ENCODE results near the gene PTPRT. TPM values are rescaled to one million over a fixed set of nuclear protein-coding genes. Genes with fewer than 3 reads are reported as not detected.

Gene PTPRT
- total RNA-seq, 1 experiment from 2014 or later, result 44.5 TPM

- peak overlapping the region; percentile 70 for H3K9ac ChIP-seq (ENCODE audit: low read length)
- H3K4me1 ChIP-seq (ENCODE audit: low read length), result peaks cover 97% of the 10 kb centered on the region
- no peaks in the 10 kb centered on the region for H4K20me1 ChIP-seq (ENCODE audit: insufficient read depth, low read depth, low read length)
- no peaks in the 10 kb centered on the region for H3K9me3 ChIP-seq (ENCODE audit: low read length)
- H3K27ac ChIP-seq (ENCODE audit: low read length), result peak overlapping the region; percentile 99
- DNase-seq, result peak; percentile 76
- H3K9me2 ChIP-seq (replicated peaks; ENCODE audit: insufficient read depth, low read length), result no peaks in the 10 kb centered on the region
- no peaks in the 10 kb centered on the region for H3K27me3 ChIP-seq (ENCODE audit: low read length)
- peak overlapping the region; percentile 16; the same call in 1 of the 2 replicates for H3K4me3 ChIP-seq (ENCODE audit: low read length)
- no peaks in the 10 kb centered on the region for H3K79me2 ChIP-seq (ENCODE audit: low read length)
- H3K4me2 ChIP-seq (ENCODE audit: low read depth, low read length, poor library complexity, severe bottlenecking), result peak overlapping the region; percentile 64
- H3K36me3 ChIP-seq (ENCODE audit: insufficient read depth, low read length), result no peaks in the 10 kb centered on the region
- no peak overlapping the region for H2AFZ ChIP-seq (ENCODE audit: low read length)
Observed at GRCh38 chr20:42974347-42974746, 215.4 kb downstream of the PTPRT start.

GRCh38 chr20:42972591-42972990, 217.1 kb downstream of the PTPRT start:
- Histone ChIP-seq H3K79me2 (ENCODE audit: low read length) (peaks cover 5% of the 10 kb centered on the region; the same call in 1 of the 2 replicates), H3K27me3 (ENCODE audit: low read length) (no peaks in the 10 kb centered on the region), H3K9ac (ENCODE audit: low read length) (peak overlapping the region; percentile 58), H3K27ac (ENCODE audit: low read length) (peak overlapping the region; percentile 99), H3K4me3 (ENCODE audit: low read length) (no peak overlapping the region), H4K20me1 (ENCODE audit: insufficient read depth, low read depth, low read length) (no peaks in the 10 kb centered on the region), H3K9me2 (replicated peaks; ENCODE audit: insufficient read depth, low read length) (no peaks in the 10 kb centered on the region), H2AFZ (ENCODE audit: low read length) (no peak overlapping the region), H3K9me3 (ENCODE audit: low read length) (no peaks in the 10 kb centered on the region), H3K36me3 (ENCODE audit: insufficient read depth, low read length) (no peaks in the 10 kb centered on the region), H3K4me1 (ENCODE audit: low read length) (peaks cover 98% of the 10 kb centered on the region), H3K4me2 (ENCODE audit: low read depth, low read length, poor library complexity, severe bottlenecking) (peak overlapping the region; percentile 64)
- peak; percentile 93 for DNase-seq

- H3K9ac ChIP-seq (ENCODE audit: low read length), result peak overlapping the region; percentile 9; the same call in 1 of the 2 replicates
- H3K27ac ChIP-seq (ENCODE audit: low read length), result peak overlapping the region; percentile 99
- H3K4me2 ChIP-seq (ENCODE audit: low read depth, low read length, poor library complexity, severe bottlenecking), result no peak overlapping the region
- no peaks in the 10 kb centered on the region for H3K9me2 ChIP-seq (replicated peaks; ENCODE audit: insufficient read depth, low read length)
- H3K27me3 ChIP-seq (ENCODE audit: low read length), result no peaks in the 10 kb centered on the region
- no peak overlapping the region for H2AFZ ChIP-seq (ENCODE audit: low read length)
- DNase-seq, result no peak
- H3K9me3 ChIP-seq (ENCODE audit: low read length), result no peaks in the 10 kb centered on the region
- H3K4me1 ChIP-seq (ENCODE audit: low read length), result peaks cover 97% of the 10 kb centered on the region
- H3K36me3 ChIP-seq (ENCODE audit: insufficient read depth, low read length), result no peaks in the 10 kb centered on the region
- no peak overlapping the region for H3K4me3 ChIP-seq (ENCODE audit: low read length)
- H4K20me1 ChIP-seq (ENCODE audit: insufficient read depth, low read depth, low read length), result no peaks in the 10 kb centered on the region
- H3K79me2 ChIP-seq (ENCODE audit: low read length), result peaks cover 5% of the 10 kb centered on the region; the same call in 1 of the 2 replicates
Observed at GRCh38 chr20:42968746-42969145, 221.0 kb downstream of the PTPRT start.

- peak overlapping the region; percentile 43 for H3K4me2 ChIP-seq (ENCODE audit: low read depth, low read length, poor library complexity, severe bottlenecking)
- H3K9me2 ChIP-seq (replicated peaks; ENCODE audit: insufficient read depth, low read length), result no peaks in the 10 kb centered on the region
- no peaks in the 10 kb centered on the region for H3K9me3 ChIP-seq (ENCODE audit: low read length)
- H3K79me2 ChIP-seq (ENCODE audit: low read length), result peaks cover 5% of the 10 kb centered on the region; the same call in 1 of the 2 replicates
- H2AFZ ChIP-seq (ENCODE audit: low read length), result no peak overlapping the region
- peak overlapping the region; percentile 99 for H3K27ac ChIP-seq (ENCODE audit: low read length)
- DNase-seq, result no peak
- H3K9ac ChIP-seq (ENCODE audit: low read length), result peak overlapping the region; percentile 63
- peak overlapping the region; percentile 15; the same call in 1 of the 2 replicates for H3K4me3 ChIP-seq (ENCODE audit: low read length)
- H4K20me1 ChIP-seq (ENCODE audit: insufficient read depth, low read depth, low read length), result no peaks in the 10 kb centered on the region
- H3K27me3 ChIP-seq (ENCODE audit: low read length), result no peaks in the 10 kb centered on the region
- no peaks in the 10 kb centered on the region for H3K36me3 ChIP-seq (ENCODE audit: insufficient read depth, low read length)
- H3K4me1 ChIP-seq (ENCODE audit: low read length), result peaks cover 91% of the 10 kb centered on the region
Observed at GRCh38 chr20:42963796-42964195, 225.9 kb downstream of the PTPRT start.

GRCh38 chr20:42961771-42962170, 227.9 kb downstream of the PTPRT start:
- H3K9me3 ChIP-seq (ENCODE audit: low read length), result no peaks in the 10 kb centered on the region; the same call in 1 of the 2 replicates
- H3K4me1 ChIP-seq (ENCODE audit: low read length), result peaks cover 91% of the 10 kb centered on the region
- H3K27me3 ChIP-seq (ENCODE audit: low read length), result no peaks in the 10 kb centered on the region
- peak overlapping the region; percentile 37 for H3K4me2 ChIP-seq (ENCODE audit: low read depth, low read length, poor library complexity, severe bottlenecking)
- no peaks in the 10 kb centered on the region for H4K20me1 ChIP-seq (ENCODE audit: insufficient read depth, low read depth, low read length)
- no peak overlapping the region for H2AFZ ChIP-seq (ENCODE audit: low read length)
- no peak for DNase-seq
- no peak overlapping the region for H3K4me3 ChIP-seq (ENCODE audit: low read length)
- peak overlapping the region; percentile 93 for H3K27ac ChIP-seq (ENCODE audit: low read length)
- H3K9me2 ChIP-seq (replicated peaks; ENCODE audit: insufficient read depth, low read length), result no peaks in the 10 kb centered on the region
- peak overlapping the region; percentile 22 for H3K9ac ChIP-seq (ENCODE audit: low read length)
- no peaks in the 10 kb centered on the region for H3K79me2 ChIP-seq (ENCODE audit: low read length)
- H3K36me3 ChIP-seq (ENCODE audit: insufficient read depth, low read length), result peaks cover 7% of the 10 kb centered on the region

GRCh38 chr20:42959996-42960395, 229.7 kb downstream of the PTPRT start:
- H3K79me2 ChIP-seq (ENCODE audit: low read length), result no peaks in the 10 kb centered on the region
- no peaks in the 10 kb centered on the region for H4K20me1 ChIP-seq (ENCODE audit: insufficient read depth, low read depth, low read length)
- H3K9me2 ChIP-seq (replicated peaks; ENCODE audit: insufficient read depth, low read length), result no peaks in the 10 kb centered on the region
- H3K27me3 ChIP-seq (ENCODE audit: low read length), result no peaks in the 10 kb centered on the region
- DNase-seq, result no peak
- peaks cover 15% of the 10 kb centered on the region for H3K36me3 ChIP-seq (ENCODE audit: insufficient read depth, low read length)
- H3K27ac ChIP-seq (ENCODE audit: low read length), result peak overlapping the region; percentile 93
- H3K4me1 ChIP-seq (ENCODE audit: low read length), result peaks cover 80% of the 10 kb centered on the region
- H3K9ac ChIP-seq (ENCODE audit: low read length), result peak overlapping the region; percentile 22; the same call in 1 of the 2 replicates
- no peak overlapping the region for H3K4me2 ChIP-seq (ENCODE audit: low read depth, low read length, poor library complexity, severe bottlenecking)
- H2AFZ ChIP-seq (ENCODE audit: low read length), result no peak overlapping the region
- H3K9me3 ChIP-seq (ENCODE audit: low read length), result peaks cover 3% of the 10 kb centered on the region; the same call in 1 of the 2 replicates
- no peak overlapping the region for H3K4me3 ChIP-seq (ENCODE audit: low read length)

GRCh38 chr20:42958367-42959069, 231.2 kb downstream of the PTPRT start:
- H3K4me3 ChIP-seq (ENCODE audit: low read length), result no peak overlapping the region
- peaks cover 15% of the 10 kb centered on the region for H3K36me3 ChIP-seq (ENCODE audit: insufficient read depth, low read length)
- no peak overlapping the region for H3K4me2 ChIP-seq (ENCODE audit: low read depth, low read length, poor library complexity, severe bottlenecking)
- H2AFZ ChIP-seq (ENCODE audit: low read length), result no peak overlapping the region
- H4K20me1 ChIP-seq (ENCODE audit: insufficient read depth, low read depth, low read length), result no peaks in the 10 kb centered on the region
- peaks cover 3% of the 10 kb centered on the region; the same call in 1 of the 2 replicates for H3K9me3 ChIP-seq (ENCODE audit: low read length)
- no peaks in the 10 kb centered on the region for H3K9me2 ChIP-seq (replicated peaks; ENCODE audit: insufficient read depth, low read length)
- peak overlapping the region; percentile 36 for H3K9ac ChIP-seq (ENCODE audit: low read length)
- H3K27ac ChIP-seq (ENCODE audit: low read length), result peak overlapping the region; percentile 93
- H3K79me2 ChIP-seq (ENCODE audit: low read length), result no peaks in the 10 kb centered on the region
- DNase-seq, result no peak
- peaks cover 80% of the 10 kb centered on the region for H3K4me1 ChIP-seq (ENCODE audit: low read length)
- H3K27me3 ChIP-seq (ENCODE audit: low read length), result no peaks in the 10 kb centered on the region

GRCh38 chr20:42957704-42958095, 232.0 kb downstream of the PTPRT start:
- Histone ChIP-seq H3K4me1 (ENCODE audit: low read length) (peaks cover 87% of the 10 kb centered on the region), H3K4me2 (ENCODE audit: low read depth, low read length, poor library complexity, severe bottlenecking) (peak overlapping the region; percentile 43), H3K79me2 (ENCODE audit: low read length) (no peaks in the 10 kb centered on the region), H3K36me3 (ENCODE audit: insufficient read depth, low read length) (peaks cover 15% of the 10 kb centered on the region), H4K20me1 (ENCODE audit: insufficient read depth, low read depth, low read length) (no peaks in the 10 kb centered on the region), H2AFZ (ENCODE audit: low read length) (no peak overlapping the region), H3K27ac (ENCODE audit: low read length) (peak overlapping the region; percentile 93), H3K9me2 (replicated peaks; ENCODE audit: insufficient read depth, low read length) (no peaks in the 10 kb centered on the region), H3K27me3 (ENCODE audit: low read length) (no peaks in the 10 kb centered on the region), H3K9ac (ENCODE audit: low read length) (peak overlapping the region; percentile 57), H3K4me3 (ENCODE audit: low read length) (0 out of 2 replicates have a peak overlapping the region, but pooled peaks have one; percentile 9), H3K9me3 (ENCODE audit: low read length) (peaks cover 3% of the 10 kb centered on the region; the same call in 1 of the 2 replicates)
- peak; percentile 88 for DNase-seq
